Activated CD4-positive, CD25-positive, alpha-beta regulatory T cell treated with anti-CD3 and anti-CD28 coated beads, Interleukin-2, amount 50 U/mL, for 24 hours (primary cell): Measurements from ENCODE around the gene SF1.
A peak's percentile ranks its signal among the peaks of the same experiment; 100 is the strongest.
"Not testable (repeated sequence)": the region's sequence is repeated elsewhere in the genome, so short reads cannot be mapped to it uniquely, and the experiment has no call there.

ENCODE experiments used
- ATAC-seq, 2 donors: fragments of 150-1000 bp; cut with Tn5 transposase; one replicate each; pipeline ENCODE4 v1.10.0; 2021; ENCODE audit warnings: mild to moderate bottlenecking in 1 of 2, moderate library complexity in 1 of 2

The SF1 gene

DNA sequence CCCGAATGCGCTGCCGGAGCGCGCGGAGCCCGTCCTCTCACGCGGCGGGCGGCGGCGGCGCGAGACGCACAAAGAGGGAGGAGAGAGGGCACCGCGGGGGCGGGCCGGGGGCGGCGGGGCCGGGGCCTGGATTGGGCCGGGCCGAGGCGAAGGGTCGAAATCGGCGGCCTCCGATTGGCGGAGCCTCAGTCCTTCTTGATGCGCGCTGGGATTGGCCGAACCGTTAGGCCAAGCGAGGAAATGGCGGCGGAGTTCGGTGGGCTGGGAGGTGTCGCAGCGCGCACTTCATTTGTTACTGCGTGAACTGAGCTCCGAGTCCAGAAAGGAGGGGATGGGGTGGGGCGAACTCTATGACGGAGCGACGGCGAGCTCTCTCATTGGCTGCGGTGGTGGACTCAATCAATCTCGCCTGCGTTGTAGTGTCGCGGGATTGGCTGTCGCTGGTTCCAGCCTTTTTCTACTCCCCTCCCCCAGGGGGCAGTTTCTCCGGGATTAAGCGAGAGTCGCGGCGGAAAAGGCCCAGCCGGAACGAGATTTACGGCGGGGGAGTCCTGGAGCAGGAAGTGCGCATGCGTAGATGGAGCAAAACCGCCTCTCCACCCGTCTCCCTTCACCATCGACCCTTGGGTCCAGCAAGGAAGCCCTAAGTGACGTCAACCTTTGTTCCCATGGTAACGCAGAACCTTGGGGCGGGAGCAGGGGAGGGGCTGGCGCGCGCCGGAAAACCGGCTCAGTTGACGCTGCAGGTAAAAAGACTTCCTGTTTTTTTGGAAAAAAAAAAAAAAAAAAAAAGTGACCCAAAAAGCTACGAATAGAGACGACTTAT lies at the start of gene SF1:
Gene SF1, minus strand, starts transcription at position 70 of the 826 bp plus-strand sequence. CDS start 150 bp downstream, outside the sequence.
- ATAC-seq = peak; percentile 89 to 92

DNA sequence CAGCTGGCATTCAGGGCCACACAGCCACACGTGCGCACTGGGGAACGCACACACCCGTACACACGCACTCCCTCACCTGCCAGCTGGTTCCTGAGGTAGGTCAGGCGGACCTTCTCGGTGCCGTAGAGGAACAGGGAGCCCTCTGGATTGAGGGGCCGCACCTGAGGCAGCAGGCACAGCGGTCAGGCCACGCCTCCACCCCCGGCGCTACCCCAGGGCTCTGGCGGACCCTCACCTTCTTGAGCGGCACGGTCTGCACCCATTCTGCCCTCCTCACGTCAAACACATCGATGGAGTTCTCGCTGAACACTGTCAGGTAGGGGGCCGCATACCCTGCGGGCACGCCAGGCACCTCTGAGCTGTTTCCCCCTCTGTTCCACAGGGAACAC lies 49.1 kb upstream of the SF1 start:
- ATAC-seq = no peak

DNA sequence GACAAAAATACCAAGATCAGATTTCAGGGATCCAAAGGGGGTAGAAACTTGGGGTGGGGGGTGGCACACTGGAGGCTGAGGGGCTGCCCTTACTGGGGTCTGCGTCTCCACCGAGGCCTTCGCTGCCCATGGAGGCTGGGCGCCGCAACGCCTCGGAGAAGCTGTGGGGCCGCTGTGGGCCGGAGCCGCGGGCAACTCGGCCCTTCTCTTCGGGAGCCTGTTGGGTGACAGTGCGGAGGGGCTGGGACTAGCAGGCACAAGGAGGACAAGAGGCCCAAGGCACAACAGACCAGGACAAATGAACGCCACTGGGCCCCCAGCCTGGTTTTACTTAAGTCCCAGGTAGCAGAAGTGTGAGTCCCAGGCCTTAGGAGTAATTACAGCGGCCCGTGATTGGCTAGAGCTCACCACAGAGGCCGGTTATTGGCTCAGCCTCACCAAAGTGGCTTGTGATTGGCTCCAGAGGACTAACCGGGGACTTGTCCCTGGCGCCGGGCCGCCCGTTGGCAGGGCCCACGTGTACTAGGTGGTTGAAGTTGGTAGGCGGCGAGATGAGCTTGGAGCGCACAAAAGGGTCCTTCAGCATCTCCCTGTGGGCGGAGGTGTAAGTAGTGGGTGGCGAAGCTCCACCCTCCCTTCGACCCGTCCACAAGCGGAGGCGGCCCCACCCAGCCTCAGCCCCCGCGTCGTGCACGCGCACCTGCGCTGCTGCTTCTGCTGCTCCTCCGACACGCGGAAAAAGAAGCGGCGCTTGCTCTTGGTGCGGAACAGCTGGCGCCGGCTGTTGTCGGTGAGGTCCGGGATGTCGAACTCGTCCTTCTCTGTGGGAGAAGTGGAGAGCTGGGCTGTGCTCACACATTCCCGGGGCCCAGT lies 48.5 kb upstream of the SF1 start:
- ATAC-seq = no peak

DNA sequence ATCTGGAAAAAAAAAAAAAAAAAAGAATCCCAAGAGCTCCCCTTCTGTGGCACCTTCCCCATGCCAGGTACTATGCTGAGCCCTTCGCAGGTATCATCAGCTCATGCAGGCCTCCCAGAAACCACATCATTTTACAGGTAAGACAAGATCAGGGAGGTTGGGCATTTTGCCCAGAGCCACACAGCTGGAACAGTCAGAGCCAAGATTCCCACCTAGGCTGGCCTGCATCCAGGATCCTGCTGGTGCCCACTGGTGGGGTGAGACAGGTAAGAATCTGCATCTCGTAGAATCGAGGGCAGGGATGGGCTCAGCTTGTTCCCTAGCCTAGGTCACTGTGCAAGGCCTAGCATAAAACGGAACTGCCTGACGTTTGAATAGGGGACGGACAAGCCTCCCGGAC lies 47.7 kb upstream of the SF1 start:
- no peak for ATAC-seq

DNA sequence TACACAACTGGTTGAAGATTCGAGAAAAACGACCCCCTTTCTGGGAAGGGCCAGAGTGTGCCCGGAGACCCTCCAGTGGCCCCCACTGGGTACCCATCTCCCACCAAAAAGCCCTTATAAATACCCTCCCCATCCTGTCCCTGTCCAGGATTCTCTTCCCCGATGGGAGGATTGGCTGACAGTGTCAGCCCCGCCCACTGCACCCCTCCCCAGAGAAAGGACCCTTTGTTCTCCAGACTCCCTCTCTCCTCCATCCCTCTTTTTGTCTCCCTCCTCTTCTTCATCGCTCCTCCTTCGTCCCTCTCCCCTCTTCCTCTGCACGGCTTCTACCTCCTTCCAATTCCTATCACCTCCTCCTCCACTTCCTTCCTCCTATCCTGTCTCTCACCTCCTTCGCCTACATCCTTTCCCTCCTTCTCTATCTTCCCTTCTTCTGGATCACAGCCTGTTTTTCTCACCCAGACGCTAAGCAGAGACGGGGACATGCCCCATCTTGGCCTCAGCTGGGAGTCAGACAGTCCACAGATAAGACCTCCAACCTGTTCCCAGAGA lies 45.3 kb upstream of the SF1 start:
- no peak for ATAC-seq

GRCh38 chr11:64817476-64817875 lies 39.1 kb upstream of the SF1 start:
- no peak for ATAC-seq

GRCh38 chr11:64815433-64815832 lies 37.1 kb upstream of the SF1 start:
- not testable (repeated sequence) for ATAC-seq

DNA sequence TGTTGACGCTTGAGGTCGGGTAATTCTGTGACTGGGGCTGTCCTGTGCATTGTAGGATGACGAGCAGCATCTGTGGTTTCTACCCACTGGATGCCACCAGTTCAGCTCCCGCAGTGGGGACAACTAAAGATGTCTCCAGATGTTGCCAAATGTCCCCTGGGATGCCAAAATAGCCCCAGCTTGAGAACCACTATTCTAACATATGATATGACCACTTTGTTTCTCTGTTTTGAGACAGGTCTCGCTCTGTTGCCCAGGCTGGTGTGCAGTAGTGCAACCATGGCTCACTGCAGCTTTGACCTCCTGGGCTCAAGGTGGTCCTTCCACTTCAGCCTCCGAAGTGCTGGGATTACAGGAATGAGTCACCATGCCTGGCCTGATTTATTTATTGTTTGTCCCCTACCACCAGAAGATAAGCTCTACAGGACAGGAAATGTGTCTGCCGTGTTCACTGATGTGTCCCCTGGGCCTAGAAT lies 36.4 kb upstream of the SF1 start:
- no peak for ATAC-seq

DNA sequence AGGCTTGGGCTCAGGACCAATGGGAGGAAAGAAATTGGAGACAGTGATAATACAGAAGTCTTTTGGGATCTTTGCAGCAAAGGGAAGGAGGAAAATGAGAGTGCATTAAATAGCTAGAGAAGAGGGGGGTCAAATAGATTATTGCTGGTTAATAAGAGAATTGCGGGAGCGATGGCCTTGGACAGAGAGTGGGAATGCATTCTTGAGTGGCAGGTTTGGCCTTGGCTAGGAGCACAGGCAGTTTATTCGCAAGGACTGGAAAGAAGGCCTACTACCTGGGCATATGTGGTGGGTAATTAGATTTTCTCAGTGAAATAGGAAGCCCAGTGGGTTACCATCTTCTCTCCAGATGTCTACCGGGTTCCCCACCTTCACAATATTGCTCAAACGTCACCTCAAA lies 35.5 kb upstream of the SF1 start:
- ATAC-seq = no peak

DNA sequence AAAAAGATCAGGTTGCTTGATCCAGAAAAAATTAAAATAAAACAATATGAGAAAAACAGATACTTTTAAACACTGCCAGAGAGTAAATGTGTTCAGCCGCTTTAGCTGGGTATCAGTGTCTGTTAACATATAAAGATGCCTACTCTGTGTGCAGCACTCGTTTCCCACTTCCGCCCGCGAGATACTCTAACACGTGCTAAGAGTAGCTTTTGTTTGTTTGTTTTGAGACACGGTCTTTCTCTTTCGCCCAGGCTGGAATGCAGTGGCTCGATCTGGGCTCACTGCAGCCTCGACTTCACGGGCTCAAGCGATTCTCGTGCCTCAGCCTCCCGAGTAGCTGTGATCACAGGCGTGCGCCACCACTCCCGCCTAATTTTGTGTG lies 32.5 kb upstream of the SF1 start:
- ATAC-seq = peak; percentile 29 to 30

DNA sequence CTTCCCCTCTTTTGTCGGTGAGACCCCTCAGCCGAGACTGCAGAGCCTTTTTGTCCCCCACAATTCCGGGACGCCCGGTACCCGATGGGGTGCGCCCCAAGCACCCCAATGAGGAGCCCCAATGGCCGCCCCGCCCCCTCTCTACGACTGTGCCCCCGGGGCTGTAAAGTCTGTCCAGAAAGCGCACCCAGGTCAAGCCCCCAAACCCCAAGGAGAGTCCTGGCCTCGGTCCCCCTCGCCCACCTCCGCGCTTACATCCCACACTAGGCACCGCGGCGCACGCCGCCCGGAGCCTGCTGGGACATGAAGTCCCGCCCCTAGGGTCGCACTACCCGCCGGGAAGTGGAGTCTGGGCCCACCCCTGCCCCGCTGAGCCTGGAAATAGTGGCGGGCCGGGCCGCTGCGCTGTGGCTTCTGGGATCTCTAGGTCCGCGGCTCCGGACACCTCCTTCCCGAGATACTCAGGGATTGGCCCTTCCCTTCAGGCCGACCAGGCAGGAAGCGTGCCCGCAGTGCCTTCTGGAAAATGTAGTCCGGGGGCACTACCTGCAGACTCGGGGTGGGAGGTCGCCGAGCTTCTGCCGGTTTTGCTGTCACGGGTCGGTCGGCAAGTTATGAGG lies 32.0 kb upstream of the SF1 start, which contains the start of gene MEN1:
Gene MEN1, minus strand, starts transcription at position 281 of the 620 bp plus-strand sequence. CDS start 442 bp downstream, outside the sequence.
- peak; percentile 94 to 95 for ATAC-seq

DNA sequence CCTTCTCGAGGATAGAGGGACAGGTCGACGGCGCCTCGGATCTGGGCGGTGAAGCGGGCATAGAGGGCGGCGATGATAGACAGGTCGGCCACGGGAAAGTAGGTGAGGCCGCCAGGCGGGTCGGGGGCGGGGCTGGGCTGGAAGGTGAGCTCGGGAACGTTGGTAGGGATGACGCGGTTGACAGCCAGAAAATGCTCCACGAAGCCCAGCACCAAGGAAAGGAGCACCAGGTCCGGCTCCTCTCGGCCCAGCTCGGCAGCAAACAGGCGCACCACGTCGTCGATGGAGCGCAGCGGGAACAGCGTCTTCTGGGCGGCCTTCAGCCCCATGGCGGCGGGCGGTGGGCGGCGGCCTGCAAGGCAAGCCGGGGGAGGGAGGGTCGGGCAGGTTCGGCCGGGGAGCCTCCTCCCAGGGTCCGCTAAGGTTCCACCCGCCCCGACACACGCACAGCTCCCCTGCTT lies 31.5 kb upstream of the SF1 start:
- peak; percentile 3 to 26 for ATAC-seq

DNA sequence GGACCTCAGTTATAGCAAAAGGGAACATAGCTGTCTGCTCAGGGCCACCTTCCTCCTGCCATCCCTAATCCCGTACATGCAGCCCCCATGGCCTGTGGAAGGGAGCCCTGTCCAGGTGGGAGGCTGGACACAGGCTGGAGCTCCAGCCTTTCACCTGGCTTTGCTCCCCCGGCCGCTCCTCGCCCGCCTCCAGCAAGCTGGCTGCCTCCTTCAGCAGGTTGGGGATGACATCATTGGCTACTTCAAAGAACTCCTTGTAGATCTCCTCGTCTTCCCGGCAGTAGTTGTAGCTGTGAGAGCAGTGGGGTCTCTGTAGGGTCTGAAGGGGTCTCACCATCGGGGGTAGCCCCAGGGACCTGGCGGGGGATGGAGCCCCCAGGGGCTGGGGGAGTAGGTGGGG lies 27.1 kb upstream of the SF1 start:
- no peak for ATAC-seq

- no peak for ATAC-seq
Measured at GRCh38 chr11:64804346-64805210, 26.2 kb upstream of the SF1 start.

DNA sequence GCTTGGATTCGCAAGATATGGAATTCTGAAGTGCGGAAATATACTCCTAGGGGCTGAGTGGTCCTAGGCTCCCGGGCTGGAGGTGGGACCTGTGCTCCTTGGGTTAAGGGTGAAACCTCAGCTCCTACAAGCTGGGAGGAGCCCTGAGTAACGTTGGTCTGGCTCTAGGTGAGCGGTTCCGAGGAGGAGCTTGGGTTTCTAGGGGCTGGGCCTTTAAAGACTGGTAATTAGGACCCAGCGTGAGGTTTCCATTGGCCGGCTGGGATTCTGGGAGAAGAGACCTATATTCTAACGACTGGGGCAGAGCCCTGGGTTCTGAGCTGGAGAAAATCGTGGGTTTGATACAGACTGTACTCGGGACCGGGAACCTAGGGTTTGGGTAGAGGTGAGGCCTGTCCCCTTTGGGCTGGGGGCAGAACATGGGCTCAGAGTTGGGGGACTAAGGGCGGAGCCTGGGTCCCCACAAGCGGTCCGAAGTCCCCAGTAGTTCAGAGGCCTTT lies 25.6 kb upstream of the SF1 start:
- no peak for ATAC-seq

DNA sequence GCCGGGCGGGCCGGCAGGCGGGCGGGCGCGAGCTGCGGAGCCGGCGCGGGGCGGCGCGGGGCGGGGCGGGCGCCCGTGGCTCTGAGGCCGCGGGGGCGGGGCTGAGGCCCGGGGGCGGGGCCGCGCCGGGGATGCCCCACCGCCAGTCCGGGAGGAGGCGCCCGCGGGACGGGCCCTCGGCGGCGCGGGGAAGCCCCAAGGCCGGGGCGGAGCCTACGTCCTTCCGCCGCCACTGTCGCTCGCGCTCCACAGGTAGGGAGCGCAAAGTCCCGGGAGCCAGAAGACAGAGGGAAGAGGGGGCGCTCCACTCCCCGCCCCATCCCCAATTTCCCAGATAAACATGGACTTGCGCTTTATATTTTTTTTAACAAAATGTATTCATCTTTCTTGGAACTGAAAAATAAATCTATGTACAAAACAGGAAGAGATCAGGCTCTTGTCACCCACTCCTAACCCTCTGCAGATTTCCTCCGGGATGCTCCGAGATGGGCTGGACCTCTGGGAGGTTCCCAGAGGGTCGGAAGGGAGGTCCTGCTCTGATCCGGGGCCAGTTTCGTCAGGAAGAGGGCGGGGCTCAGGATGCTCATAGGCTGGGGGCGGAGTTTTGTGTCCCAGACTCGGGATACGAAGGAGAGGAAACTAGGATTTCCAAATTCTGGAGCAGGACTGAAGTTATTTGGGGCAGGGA lies 25.0 kb upstream of the SF1 start, which contains the start of gene MAP4K2:
Gene MAP4K2, minus strand, starts transcription at position 57 of the 688 bp plus-strand sequence. CDS start 65 bp downstream, outside the sequence.
- ATAC-seq = peak; percentile 85 to 88

GRCh38 chr11:64802370-64803157 lies 24.2 kb upstream of the SF1 start:
- peak; percentile 40 to 47 for ATAC-seq

DNA sequence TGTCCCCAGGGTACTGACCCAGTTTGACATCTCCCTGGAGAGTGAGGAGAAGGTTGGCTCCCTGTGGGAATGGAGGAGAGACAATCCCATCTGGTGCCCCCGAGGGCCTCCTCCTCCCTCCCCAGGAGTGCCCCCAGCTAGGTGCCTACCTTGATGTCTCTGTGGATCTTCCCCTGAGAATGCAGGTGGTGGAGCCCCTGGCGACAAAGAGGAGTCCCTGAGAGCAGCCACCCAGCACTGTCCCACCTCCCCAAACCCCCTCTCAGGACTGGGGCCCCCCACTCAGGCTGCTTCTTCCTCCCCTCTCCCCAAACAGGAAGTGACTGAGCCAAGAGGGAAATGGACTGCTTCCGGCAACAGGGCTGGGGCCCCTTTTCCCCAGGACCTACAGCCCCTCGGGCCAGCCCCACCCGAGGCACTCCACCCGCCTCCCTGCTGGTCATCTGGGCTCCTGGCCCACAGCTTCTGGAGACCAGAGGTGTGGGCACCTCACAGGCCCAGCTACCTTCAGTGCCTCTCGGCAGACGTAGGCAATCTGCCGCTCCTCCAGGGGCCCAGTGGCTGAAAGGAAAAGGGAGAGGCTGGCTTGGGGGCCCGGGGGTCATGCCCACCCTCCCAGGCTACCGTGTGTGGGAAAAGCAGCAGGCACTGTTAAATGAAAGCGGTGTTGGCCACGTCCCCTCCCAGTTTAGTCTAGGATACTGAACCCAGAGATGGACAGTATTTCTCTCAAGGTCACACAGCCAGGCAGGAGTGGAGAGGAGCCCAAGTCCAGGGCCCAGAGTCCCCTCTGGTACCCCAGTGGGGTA lies 23.4 kb upstream of the SF1 start:
- ATAC-seq = no peak

DNA sequence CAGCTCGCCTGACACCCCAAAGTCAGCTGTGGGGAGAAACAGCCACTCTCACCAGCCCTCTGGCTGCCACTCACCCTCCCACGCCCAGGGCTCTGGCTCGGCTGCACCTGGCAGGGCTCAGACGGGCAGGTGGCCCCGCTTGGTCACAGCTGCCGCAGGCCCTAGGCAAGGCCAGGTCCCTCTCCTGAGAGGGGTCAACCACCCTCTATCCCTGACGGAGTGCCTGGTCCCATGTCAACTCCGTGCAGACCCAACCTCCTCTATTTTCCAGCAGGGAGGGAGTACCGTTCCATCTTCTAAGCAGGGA lies 22.8 kb upstream of the SF1 start:
- ATAC-seq = no peak
